GM12875 (cell line): Measurements from ENCODE around the gene SMAD7.

Experiments used
- H3K4me3 ChIP-seq: one replicate; pipeline ENCODE4 v1.5.1; 2011; ENCODE audit warnings: low read depth, low read length, control low read depth
- TF ChIP-seq, protein P1 (sequence below): IDR thresholded peaks from 2 replicates; pipeline ENCODE4 v1.5.1; 2011; ENCODE audit warnings: low read depth, mild to moderate bottlenecking, control low read depth, inconsistent platforms, low read length, moderate library complexity, borderline replicate concordance; ENCODE audit not compliant: insufficient read depth

SMAD7 gene

DNA sequence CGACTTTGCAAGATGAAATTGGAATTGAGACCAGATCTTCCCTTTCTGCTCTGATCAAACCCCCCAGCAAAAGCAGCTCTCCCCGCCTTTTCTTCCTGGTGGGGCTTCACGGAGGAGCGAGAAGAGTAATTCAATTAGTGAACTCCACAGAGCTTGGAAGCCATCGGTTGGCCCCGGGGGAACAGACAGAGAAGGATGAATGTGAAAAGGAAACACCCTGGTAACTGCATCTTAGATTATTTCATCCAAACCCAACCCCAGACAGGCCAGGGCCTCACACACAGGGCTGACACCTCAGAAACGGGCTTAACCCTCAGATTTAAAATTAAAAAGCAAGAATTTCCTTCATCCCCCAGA is 18.3 kb downstream of the SMAD7 start:
- TF ChIP-seq, protein P1, sequence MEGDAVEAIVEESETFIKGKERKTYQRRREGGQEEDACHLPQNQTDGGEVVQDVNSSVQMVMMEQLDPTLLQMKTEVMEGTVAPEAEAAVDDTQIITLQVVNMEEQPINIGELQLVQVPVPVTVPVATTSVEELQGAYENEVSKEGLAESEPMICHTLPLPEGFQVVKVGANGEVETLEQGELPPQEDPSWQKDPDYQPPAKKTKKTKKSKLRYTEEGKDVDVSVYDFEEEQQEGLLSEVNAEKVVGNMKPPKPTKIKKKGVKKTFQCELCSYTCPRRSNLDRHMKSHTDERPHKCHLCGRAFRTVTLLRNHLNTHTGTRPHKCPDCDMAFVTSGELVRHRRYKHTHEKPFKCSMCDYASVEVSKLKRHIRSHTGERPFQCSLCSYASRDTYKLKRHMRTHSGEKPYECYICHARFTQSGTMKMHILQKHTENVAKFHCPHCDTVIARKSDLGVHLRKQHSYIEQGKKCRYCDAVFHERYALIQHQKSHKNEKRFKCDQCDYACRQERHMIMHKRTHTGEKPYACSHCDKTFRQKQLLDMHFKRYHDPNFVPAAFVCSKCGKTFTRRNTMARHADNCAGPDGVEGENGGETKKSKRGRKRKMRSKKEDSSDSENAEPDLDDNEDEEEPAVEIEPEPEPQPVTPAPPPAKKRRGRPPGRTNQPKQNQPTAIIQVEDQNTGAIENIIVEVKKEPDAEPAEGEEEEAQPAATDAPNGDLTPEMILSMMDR, result no peak
- peak overlapping the region; percentile 26 for H3K4me3 ChIP-seq

DNA sequence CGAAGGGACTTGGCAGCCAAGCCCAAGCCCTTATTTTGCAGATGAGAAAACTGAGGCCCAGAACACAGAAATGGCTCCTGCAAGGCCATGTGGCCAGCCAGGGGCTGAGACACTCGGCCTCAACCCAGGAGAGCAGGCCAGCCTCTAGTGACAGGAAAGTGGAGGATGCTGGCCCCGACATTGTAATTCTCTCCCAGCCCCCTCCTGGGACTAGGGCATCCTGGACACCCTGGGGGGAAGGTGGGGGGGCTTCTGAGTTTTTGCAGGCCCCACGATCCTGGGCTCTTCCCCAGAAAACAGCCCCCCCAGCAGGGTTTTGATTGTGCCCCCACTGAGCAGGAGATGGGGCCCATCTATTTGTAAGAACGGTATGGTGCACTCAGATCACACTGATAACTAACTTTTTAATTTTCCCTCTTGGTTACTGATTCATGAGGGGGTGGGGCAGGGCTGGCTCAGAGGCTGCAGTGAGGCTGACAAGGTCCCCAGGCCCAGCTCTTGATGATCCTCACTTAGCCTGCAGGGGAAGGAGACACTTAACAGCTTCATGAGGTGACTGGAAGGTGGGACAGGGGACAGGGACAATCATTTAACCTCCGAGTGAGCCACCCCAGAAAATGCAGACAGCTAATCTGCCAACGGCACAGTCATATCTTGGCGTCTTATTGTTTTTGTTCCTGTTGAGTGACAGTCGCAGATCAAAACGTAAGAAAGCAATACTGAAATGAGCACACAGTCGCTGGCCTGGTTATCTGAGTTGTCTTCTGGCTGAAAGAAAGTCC is 18.9 kb downstream of the SMAD7 start:
- H3K4me3 ChIP-seq, result peak overlapping the region; percentile 26
- TF ChIP-seq, protein P1, result no peak

GRCh38 chr18:48930926-48931325 is 19.8 kb downstream of the SMAD7 start:
- TF ChIP-seq, protein P1, result no peak
- H3K4me3 ChIP-seq, result no peak overlapping the region

GRCh38 chr18:48929941-48930713 is 20.6 kb downstream of the SMAD7 start:
- no peak overlapping the region for H3K4me3 ChIP-seq
- TF ChIP-seq, protein P1, result no peak

DNA sequence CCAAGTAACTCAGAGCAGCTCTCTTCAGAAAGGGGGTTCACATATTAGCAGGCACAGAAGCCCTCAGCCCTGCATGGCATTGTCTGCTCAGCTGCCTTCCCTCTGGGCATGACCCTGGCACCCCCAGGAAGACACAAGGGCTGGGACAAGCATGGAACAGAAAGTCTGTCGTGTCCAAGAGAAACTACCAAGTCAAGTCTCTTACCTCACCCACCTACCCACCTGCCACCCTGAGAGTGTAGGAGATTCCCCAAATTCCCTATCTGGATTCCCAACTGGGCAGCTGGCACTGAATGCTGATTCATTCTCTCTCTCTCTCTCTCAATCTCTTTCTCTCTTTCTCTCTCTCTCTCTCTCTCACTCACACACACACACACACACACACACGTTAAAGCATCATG is 21.6 kb downstream of the SMAD7 start:
- TF ChIP-seq, protein P1, result no peak
- no peak overlapping the region for H3K4me3 ChIP-seq

- no peak overlapping the region for H3K4me3 ChIP-seq
- TF ChIP-seq, protein P1, result no peak
Observed at GRCh38 chr18:48928787-48929186, 22.0 kb downstream of the SMAD7 start.
